Stimulated activated CD4-positive, alpha-beta T cell treated with anti-CD3 and anti-CD28 coated beads, Interleukin-15, amount 100 ng/mL, for 1 hour (primary cell): ENCODE measurements around the gene LRCH1.
"Not testable (repeated sequence)": the region's sequence is repeated elsewhere in the genome, so short reads cannot be mapped to it uniquely, and the experiment has no call there.

Experiments used
- DNase-seq, 2 donors: peaks; one replicate each; pipeline ENCODE4 v3.0.0-alpha.2; 2020; ENCODE audit warnings: low read depth in 1 of 2, low spot score in 1 of 2

LRCH1 gene

GRCh38 chr13:46552889-46553520 lies at the start of gene LRCH1:
Gene LRCH1, plus strand, starts transcription at chr13:46553170. Its CDS starts 227 bp downstream, at chr13:46553397.
- DNase-seq = peak; percentile 64 to 79

GRCh38 chr13:46504036-46504435 lies 48.9 kb upstream of the LRCH1 start:
- DNase-seq = no peak

DNA sequence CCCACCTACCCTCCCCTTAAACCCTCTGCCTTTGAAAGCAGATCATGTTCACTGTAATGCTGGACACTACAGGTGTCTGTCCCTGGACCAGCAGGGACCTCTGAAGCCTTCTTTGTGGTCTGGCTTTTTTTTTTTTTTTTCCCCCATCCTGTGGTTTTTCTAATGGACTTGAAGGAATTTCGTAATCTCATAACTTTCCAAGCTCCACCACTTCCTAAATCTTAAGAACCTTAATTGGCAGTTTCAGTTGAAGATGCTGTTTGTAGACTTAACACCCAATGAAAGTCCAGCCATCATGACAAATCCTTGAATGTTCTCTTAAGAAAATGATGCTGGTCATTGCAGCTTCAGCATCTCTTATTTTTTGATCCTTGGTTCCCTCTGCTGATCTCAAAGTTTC lies 45.0 kb upstream of the LRCH1 start:
- no peak for DNase-seq

GRCh38 chr13:46509981-46510380 lies 43.0 kb upstream of the LRCH1 start:
- no peak for DNase-seq

DNA sequence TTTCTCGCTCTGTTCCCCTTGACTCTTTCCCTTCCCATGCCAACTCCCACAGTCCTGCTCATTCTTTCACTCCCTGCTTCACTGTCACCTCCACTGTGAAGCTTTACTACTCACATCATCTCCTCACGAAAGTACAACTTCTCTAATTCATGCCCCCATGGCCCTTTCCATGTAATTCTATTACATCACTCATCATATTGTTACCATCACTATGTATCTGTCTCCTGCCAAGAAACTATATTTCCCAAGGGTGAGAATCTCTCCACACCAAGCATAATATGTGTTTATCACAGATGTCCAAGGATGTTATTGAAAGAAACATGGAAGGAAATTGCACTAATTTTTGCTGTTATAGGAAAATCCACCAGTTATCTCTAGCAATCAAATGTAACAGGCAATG lies 37.2 kb upstream of the LRCH1 start:
- DNase-seq = no peak

- no peak for DNase-seq
These were observed 36.2 kb upstream of the LRCH1 start for GRCh38 chr13:46516599-46517338.

DNA sequence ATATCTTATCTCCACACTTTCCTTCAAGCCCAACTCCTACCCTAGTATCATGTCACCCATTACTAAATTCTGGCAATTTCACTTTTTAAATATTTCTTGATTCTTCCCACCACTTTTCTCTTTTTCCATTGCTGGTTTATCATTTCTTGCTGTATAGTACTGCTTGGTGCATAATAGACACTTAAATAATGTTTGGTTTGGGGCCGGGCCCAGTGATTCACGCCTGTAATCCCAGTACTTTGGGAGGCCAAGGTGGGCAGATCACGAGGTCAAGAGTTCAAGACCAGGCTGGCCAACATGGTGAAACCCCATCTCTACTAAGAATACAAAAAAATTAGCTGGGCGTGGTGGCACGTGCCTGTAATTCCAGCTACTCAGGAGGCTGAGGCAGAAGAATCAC lies 35.2 kb upstream of the LRCH1 start:
- not testable (repeated sequence) for DNase-seq

GRCh38 chr13:46519182-46519581 lies 33.8 kb upstream of the LRCH1 start:
- DNase-seq = no peak

DNA sequence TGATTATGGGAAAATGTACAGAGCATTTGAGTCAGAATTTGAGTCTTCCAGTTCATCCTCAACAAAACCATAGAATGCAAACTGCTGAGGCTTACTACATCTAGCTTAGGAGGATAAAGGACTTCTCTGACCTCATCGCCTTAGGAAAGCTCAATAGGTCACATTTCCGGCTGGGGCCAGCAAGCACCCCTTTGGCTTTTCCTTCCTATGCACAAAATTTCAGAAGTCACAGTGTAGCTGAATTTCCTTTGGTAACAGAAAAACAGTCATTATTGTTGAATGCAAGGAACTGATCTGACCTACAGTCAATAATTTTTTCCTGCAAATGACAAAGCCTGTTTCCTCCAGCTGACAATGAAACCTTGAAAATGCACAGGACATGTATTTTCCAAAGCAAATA lies 32.8 kb upstream of the LRCH1 start:
- DNase-seq = no peak

- no peak for DNase-seq
These were observed 31.5 kb upstream of the LRCH1 start for GRCh38 chr13:46521486-46521885.

DNA sequence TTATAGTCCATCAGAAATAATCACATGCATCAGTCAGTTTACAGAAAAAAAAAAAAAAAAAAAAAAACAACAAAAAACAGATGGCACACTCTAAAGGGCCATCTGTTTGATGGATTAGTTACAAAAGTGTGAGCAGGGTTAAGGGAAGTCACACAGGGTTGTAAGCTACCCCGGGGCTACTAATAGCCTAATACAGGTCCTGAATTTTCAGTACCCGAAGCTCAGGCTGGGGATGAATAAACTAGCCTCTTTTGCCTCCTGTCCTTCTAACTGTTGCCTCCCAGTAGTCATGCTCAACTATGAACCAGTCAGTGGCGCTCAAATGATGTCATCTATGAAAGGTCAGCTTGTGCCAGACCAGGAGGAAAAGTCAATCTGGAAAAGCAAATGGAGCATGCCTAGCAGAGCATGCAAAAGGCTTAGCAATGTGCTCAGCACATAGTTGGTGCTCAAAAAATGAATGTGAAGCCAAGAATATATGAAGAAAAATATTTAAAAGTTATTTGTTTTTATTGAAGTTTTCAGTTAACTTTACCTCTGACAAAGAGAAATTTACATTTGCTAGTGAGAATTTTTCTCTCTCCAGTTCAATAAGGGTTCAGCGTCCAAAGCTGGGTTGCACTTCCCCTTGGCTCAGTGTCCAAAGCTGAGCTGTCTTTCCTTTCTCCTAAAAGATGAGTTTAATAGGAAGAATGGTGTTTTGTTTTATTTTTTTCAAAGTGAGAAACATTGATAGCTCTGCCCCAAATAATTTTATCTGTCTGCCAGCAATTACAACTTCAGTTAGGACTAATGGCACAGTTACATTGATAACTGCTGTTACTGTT lies 30.8 kb upstream of the LRCH1 start:
- DNase-seq = no peak

GRCh38 chr13:46522748-46523030 lies 30.3 kb upstream of the LRCH1 start:
- no peak for DNase-seq

DNA sequence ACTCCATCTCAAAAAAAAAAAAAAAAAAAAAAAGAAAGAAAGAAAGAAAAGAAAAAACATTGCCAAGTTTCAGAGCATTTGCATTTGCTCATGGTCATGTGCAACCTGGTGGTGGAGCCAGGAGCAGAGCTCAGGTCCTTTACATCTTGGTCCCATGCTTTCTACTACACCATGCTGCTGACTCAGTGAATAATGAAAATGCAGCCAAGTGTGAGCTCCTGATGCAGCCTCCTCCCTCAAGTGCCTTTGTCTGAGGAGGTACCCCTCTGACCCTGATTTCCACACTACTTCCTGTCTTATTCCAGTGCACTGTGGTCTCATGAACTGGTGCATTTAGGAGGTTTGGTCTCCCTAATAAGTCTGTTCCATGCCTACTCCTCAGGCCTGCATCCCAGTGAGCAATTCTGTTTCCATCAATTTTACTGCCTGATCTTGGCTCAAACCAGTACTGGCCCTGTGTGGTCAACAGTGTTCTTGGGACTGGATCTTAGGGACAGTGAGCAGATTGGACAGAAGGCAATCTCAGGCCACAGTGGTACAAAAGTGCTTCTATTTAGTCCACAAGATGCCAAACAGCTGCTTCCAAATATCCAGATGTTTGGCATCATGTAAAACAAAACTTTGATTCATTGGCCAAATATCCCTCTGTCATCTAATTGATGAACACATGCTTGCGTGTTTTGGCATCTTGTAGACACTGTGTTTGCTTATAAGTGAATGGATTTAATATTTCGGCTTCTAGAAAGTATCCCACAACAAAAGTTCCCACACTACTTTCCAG lies 28.8 kb upstream of the LRCH1 start:
- DNase-seq = no peak

DNA sequence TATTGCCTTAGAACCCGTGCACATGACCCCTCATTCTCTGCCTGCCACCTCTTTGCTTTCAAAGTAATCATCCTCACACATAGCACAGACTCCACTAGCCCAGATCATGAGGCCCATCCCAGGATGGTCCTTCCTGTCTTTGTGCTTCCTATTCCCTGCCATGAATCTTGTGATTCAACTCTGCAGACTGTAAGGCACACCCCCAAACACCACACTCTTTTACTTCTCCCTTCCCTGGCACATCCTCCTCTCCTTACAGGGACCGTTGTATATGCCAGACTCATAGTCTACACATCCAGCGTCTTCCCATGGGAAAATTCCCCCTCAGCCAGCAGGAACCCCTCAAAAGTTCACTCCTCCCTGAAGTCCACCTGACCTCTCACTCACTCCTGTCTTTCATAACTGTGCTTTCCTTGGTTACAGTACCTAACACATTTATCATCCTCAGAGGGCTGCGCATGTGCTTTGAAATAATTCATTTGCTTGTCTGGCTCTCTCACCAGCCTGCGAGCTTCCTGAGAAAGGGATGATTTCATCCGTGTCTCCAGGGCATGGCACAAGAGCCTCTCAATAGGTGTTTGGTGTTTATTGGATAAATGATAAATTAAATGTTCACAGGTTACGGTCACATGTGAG lies 26.8 kb upstream of the LRCH1 start:
- no peak for DNase-seq

DNA sequence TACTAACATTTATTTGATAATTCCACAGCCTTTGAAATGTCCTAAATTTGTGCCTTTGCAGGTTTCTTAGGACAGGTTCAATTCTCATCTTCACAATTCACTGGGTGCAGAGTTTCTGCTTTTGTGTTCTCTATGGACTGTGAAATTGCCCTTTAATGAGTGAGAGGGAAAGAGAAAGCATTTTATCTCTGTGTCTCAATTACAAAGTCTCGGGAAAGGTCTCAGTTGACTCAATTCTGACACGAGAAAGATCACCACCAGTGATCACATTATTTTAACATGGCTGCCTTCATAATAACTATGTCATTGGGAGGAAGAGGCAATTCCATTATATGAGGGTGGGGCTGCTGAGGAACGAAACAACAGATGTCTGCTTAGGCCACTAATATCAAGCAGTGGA lies 26.2 kb upstream of the LRCH1 start:
- DNase-seq = no peak

DNA sequence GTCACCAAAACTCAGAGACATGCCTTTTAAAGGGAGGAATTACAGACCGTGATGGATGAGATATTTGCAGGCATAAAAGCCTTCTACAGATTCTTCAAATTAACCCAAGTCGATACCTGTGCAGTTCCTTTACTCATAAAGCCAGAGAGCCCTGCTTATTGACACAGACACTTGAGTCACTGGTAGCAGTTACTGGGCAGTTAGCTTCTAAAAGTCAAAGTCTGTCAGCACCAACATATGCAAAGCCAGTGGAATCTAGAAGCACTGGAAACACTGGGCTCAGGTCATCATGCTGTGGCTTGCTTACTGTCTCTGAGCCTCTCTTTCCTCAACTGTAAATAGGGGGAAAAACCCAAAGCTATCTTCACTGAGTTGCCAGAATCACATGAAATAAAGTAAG lies 25.7 kb upstream of the LRCH1 start:
- no peak for DNase-seq

- DNase-seq = no peak
These were observed 23.6 kb upstream of the LRCH1 start for GRCh38 chr13:46529216-46529919.

GRCh38 chr13:46530084-46530935 lies 22.7 kb upstream of the LRCH1 start:
- no peak for DNase-seq

- no peak for DNase-seq
These were observed 21.0 kb upstream of the LRCH1 start for GRCh38 chr13:46531953-46532352.

DNA sequence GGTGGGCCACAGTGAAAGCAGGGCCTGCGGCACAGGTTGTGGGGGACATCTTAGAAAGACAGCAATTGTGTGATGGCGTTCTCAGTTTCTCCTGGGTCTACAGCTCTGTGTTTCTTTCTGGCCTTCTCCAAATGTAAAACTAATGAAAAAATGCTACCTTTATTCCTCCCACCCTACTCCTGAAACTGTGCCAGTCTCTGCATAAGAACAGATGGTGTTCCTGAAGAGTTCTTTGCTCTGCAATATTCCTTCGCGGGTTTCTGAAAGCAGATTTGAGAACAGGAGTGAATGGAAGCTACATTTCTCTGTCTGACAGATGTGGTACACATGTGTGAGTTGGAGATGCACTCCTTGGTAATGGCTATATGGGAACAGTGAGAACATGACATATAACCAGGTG lies 18.0 kb upstream of the LRCH1 start:
- DNase-seq = no peak
